ENCODE data around the gene RPL31.

RPL31 gene

DNA sequence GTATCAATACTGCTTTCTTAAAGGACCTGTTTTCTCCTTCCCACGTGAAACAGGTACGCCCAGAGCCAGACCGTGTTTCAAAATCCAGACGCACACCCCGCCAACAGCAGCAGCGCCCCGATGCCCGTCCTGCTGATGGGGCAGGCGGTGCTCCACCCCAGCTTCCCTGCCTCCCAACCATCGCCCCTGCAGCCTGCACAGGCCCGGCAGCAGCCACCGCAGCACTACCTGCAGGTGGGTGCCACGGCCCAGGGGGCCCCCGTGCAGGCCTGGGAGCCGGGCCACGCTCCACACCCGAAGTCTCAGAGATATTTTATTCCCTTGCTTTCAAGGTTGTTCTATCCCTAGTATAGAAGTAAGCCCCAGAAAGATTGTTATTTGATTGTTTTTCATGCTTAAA is 8.8 kb upstream of the RPL31 start:
- no peaks in the 10 kb centered on the region for H3K27me3 ChIP-seq (ENCODE audit: low read length)
- H3K36me3 ChIP-seq (ENCODE audit: low read length) = no peaks in the 10 kb centered on the region
- H3K9me2 ChIP-seq (replicated peaks; ENCODE audit: insufficient read depth, low read length) = no peaks in the 10 kb centered on the region
- no peaks in the 10 kb centered on the region for H4K20me1 ChIP-seq (ENCODE audit: low read depth, low read length)
- TF ChIP-seq EZH2phosphoT487 (conservative IDR thresholded peaks at IDR 0.05; ENCODE audit: low read length) = no peak
- TF ChIP-seq, protein P1, sequence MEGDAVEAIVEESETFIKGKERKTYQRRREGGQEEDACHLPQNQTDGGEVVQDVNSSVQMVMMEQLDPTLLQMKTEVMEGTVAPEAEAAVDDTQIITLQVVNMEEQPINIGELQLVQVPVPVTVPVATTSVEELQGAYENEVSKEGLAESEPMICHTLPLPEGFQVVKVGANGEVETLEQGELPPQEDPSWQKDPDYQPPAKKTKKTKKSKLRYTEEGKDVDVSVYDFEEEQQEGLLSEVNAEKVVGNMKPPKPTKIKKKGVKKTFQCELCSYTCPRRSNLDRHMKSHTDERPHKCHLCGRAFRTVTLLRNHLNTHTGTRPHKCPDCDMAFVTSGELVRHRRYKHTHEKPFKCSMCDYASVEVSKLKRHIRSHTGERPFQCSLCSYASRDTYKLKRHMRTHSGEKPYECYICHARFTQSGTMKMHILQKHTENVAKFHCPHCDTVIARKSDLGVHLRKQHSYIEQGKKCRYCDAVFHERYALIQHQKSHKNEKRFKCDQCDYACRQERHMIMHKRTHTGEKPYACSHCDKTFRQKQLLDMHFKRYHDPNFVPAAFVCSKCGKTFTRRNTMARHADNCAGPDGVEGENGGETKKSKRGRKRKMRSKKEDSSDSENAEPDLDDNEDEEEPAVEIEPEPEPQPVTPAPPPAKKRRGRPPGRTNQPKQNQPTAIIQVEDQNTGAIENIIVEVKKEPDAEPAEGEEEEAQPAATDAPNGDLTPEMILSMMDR (IDR thresholded peaks at IDR 0.05; ENCODE audit: insufficient read depth, low read length, poor library complexity, severe bottlenecking) = no peak
- H3K79me2 ChIP-seq (ENCODE audit: insufficient read depth, low read length) = no peaks in the 10 kb centered on the region
- H3K4me3 ChIP-seq (ENCODE audit: insufficient read depth, low read length, poor library complexity, severe bottlenecking) = no peak overlapping the region
- no peak overlapping the region for H2AFZ ChIP-seq (ENCODE audit: low read depth, low read length, severe bottlenecking)
- no peak overlapping the region for H3K27ac ChIP-seq (ENCODE audit: low read depth, low read length)
- no peaks in the 10 kb centered on the region for H3F3A ChIP-seq (ENCODE audit: insufficient read depth)
- H3K4me2 ChIP-seq (ENCODE audit: low read depth, low read length, poor library complexity, severe bottlenecking) = no peak overlapping the region
- no peaks in the 10 kb centered on the region for H3K9me3 ChIP-seq (ENCODE audit: insufficient read depth, low read length)
- no peak overlapping the region for H3K9ac ChIP-seq (ENCODE audit: low read length)

DNA sequence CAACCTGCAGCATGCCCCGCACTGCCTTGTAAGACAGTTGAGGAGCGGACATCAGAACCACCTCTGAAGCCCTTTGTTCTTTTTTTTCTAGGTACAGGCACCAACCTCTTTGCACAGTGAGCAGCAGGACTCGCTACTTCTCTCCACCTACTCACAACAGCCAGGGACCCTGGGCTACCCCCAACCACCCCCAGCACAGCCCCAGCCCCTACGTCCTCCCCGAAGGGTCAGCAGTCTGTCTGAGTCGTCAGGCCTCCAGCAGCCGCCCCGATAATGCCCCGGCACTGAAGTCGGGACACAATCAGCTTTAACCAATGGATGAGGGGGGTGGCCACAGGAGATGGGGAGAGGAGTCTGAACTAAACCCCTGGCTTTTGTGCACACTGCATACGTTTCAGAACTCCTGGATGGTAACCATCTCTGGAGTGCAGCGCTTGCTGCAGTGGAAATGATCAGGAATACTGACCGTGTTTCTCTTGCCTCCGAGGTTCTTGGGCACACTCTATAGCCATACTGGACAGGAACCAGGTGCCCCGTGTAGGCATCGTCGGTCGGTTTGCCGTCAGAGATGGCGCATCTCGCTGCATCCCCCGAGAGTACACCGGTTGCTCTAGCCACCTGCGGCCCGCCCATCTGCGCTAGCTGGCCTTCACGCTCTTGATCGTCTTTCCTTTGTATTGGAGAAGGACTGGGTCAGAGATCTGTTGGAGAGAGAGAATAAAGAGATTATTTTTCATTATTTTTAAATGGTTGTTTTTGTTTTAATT is 6.6 kb upstream of the RPL31 start:
- TF ChIP-seq EZH2phosphoT487 (conservative IDR thresholded peaks at IDR 0.05; ENCODE audit: low read length) = no peak
- TF ChIP-seq, protein P1 (IDR thresholded peaks at IDR 0.05; ENCODE audit: insufficient read depth, low read length, poor library complexity, severe bottlenecking) = no peak
- no peak overlapping the region for H2AFZ ChIP-seq (ENCODE audit: low read depth, low read length, severe bottlenecking)
- H4K20me1 ChIP-seq (ENCODE audit: low read depth, low read length) = no peaks in the 10 kb centered on the region
- H3K27me3 ChIP-seq (ENCODE audit: low read length) = no peaks in the 10 kb centered on the region
- H3K27ac ChIP-seq (ENCODE audit: low read depth, low read length) = no peak overlapping the region
- no peaks in the 10 kb centered on the region for H3K79me2 ChIP-seq (ENCODE audit: insufficient read depth, low read length)
- no peaks in the 10 kb centered on the region for H3K9me2 ChIP-seq (replicated peaks; ENCODE audit: insufficient read depth, low read length)
- no peaks in the 10 kb centered on the region for H3K9me3 ChIP-seq (ENCODE audit: insufficient read depth, low read length)
- H3K4me2 ChIP-seq (ENCODE audit: low read depth, low read length, poor library complexity, severe bottlenecking) = no peak overlapping the region
- no peak overlapping the region for H3K9ac ChIP-seq (ENCODE audit: low read length)
- no peak overlapping the region for H3K4me3 ChIP-seq (ENCODE audit: insufficient read depth, low read length, poor library complexity, severe bottlenecking)
- no peaks in the 10 kb centered on the region for H3F3A ChIP-seq (ENCODE audit: insufficient read depth)
- H3K36me3 ChIP-seq (ENCODE audit: low read length) = no peaks in the 10 kb centered on the region

DNA sequence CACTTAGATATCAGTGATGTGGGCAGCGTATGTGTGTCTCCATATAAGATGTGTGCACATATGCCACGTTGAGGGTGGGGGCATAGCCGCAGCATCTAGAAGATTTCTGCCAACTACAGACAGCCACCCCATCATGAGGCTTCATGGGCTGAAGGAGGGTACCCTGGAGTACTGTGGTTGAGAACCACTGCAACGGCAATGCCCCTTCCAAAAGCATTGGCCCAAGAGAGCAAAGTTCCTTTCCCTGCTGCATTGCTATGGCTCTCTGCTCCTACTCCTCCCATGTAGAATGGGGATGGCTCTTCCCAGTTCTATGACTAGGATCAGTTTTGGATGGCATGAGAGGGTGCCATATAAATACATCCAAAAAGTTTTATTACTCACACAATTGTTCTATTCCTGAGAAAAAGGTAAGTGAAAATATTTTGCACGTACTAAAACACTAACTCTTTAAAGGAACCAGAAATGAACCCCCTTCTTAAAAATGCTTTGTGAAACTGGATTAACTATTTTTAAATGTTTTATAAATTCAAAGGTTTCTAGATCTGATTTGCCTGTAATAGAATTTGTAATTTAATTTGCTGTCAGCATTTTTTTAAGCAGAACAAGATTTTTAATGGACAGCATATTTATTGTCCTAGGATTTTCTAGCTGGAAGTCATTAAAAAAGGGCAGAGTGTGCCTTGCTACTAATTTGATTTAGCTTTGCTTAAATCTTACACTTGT is 4.4 kb upstream of the RPL31 start:
- H3K27ac ChIP-seq (ENCODE audit: low read depth, low read length) = no peak overlapping the region
- H3K79me2 ChIP-seq (ENCODE audit: insufficient read depth, low read length) = peaks cover 6% of the 10 kb centered on the region
- H3K27me3 ChIP-seq (ENCODE audit: low read length) = no peaks in the 10 kb centered on the region
- H3K36me3 ChIP-seq (ENCODE audit: low read length) = peaks cover under 1% of the 10 kb centered on the region; the same call in 1 of the 2 replicates
- no peaks in the 10 kb centered on the region for H4K20me1 ChIP-seq (ENCODE audit: low read depth, low read length)
- no peaks in the 10 kb centered on the region for H3K9me3 ChIP-seq (ENCODE audit: insufficient read depth, low read length)
- no peak for TF ChIP-seq EZH2phosphoT487 (conservative IDR thresholded peaks at IDR 0.05; ENCODE audit: low read length)
- TF ChIP-seq, protein P1 (IDR thresholded peaks at IDR 0.05; ENCODE audit: insufficient read depth, low read length, poor library complexity, severe bottlenecking) = no peak
- no peak overlapping the region for H3K9ac ChIP-seq (ENCODE audit: low read length)
- no peaks in the 10 kb centered on the region for H3F3A ChIP-seq (ENCODE audit: insufficient read depth)
- H2AFZ ChIP-seq (ENCODE audit: low read depth, low read length, severe bottlenecking) = no peak overlapping the region
- H3K4me3 ChIP-seq (ENCODE audit: insufficient read depth, low read length, poor library complexity, severe bottlenecking) = no peak overlapping the region
- no peak overlapping the region for H3K4me2 ChIP-seq (ENCODE audit: low read depth, low read length, poor library complexity, severe bottlenecking)
- H3K9me2 ChIP-seq (replicated peaks; ENCODE audit: insufficient read depth, low read length) = no peaks in the 10 kb centered on the region

Measured in SU-DHL-6 (cell line).